NOMO-1 treated with dmso at 0.1 percent for 144 hours (cell line): ENCODE results near the gene BSCL2.
"Not testable (repeated sequence)": the region's sequence is repeated elsewhere in the genome, so short reads cannot be mapped to it uniquely, and the experiment has no call there.

Experiments
- DNase-seq: peaks from one replicate; lab custom pipeline; 2025; ENCODE audit not compliant: unreplicated experiment; lab: John Stamatoyannopoulos, UW

BSCL2 gene

GRCh38 chr11:62719302-62719978 lies 12.2 kb upstream of the BSCL2 start:
- DNase-seq = no peak

- no peak for DNase-seq
These were observed 9.6 kb upstream of the BSCL2 start for GRCh38 chr11:62716816-62717215.

- DNase-seq = no peak
These were observed 9.0 kb upstream of the BSCL2 start for GRCh38 chr11:62716206-62716605.

- no peak for DNase-seq
These were observed 8.2 kb upstream of the BSCL2 start for GRCh38 chr11:62715150-62716130.

GRCh38 chr11:62713343-62713742 lies 6.1 kb upstream of the BSCL2 start:
- no peak for DNase-seq

- no peak for DNase-seq
These were observed 5.6 kb upstream of the BSCL2 start for GRCh38 chr11:62712861-62713260.

- DNase-seq = no peak
These were observed 5.1 kb upstream of the BSCL2 start for GRCh38 chr11:62712276-62712812.

GRCh38 chr11:62710001-62710345 lies 2.7 kb upstream of the BSCL2 start:
- no peak for DNase-seq

GRCh38 chr11:62709247-62710000 lies 2.2 kb upstream of the BSCL2 start:
- peak; percentile 98 for DNase-seq

GRCh38 chr11:62708793-62709192 lies 1.6 kb upstream of the BSCL2 start:
- DNase-seq = no peak

- no peak for DNase-seq
These were observed 1.2 kb upstream of the BSCL2 start for GRCh38 chr11:62708392-62708791.

- no peak for DNase-seq
These were observed 375 bp downstream of the BSCL2 start for GRCh38 chr11:62706850-62707247.

GRCh38 chr11:62705880-62706849 lies 1.1 kb downstream of the BSCL2 start:
- peak; percentile 79 for DNase-seq

- DNase-seq = no peak
These were observed 1.8 kb downstream of the BSCL2 start for GRCh38 chr11:62705413-62705812.

- DNase-seq = not testable (repeated sequence)
These were observed 3.3 kb downstream of the BSCL2 start for GRCh38 chr11:62703921-62704320.

- DNase-seq = no peak
These were observed 5.0 kb downstream of the BSCL2 start for GRCh38 chr11:62702246-62702645.

GRCh38 chr11:62694455-62695167 lies 12.6 kb downstream of the BSCL2 start:
- peak; percentile 21 for DNase-seq

GRCh38 chr11:62693624-62694023 lies 13.6 kb downstream of the BSCL2 start:
- not testable (repeated sequence) for DNase-seq

- DNase-seq = no peak
These were observed 17.6 kb downstream of the BSCL2 start, which contains the start of gene LRRN4CL for GRCh38 chr11:62689421-62690183. Gene LRRN4CL (minus strand): TSS chr11:62689530. CDS start chr11:62688508, 1,022 bp downstream.
